Measurements from ENCODE around the gene C2CD4D. TPM values are rescaled to one million over a fixed set of nuclear protein-coding genes. Genes with fewer than 3 reads are reported as not detected.

C2CD4D gene
- polyA plus RNA-seq, 2 of the 4 experiments (the other 2 are of a cell fraction), result not detected

- H3K4me1 ChIP-seq, result 0 out of 3 replicates have a peak, but pooled peaks cover 4% of the 10 kb centered on the region
- H3K4me3 ChIP-seq, result peak overlapping the region; percentile 90
- H3K27ac ChIP-seq, result peak overlapping the region; percentile 65 to 82
- H3K9me3 ChIP-seq, result no peaks in the 10 kb centered on the region
- no peak for FAIRE-seq
- peak overlapping the region; percentile 95 for H3K4me2 ChIP-seq
- TF ChIP-seq TP53 (CRISPR knock-in tag; IDR thresholded peaks at IDR 0.05), result 0 out of 2 replicates have a peak, but pooled peaks have one; percentile 3
- TF ChIP-seq ELK1 (IDR thresholded peaks at IDR 0.05; ENCODE audit: low read depth, low read length), result no peak
- peak; percentile 84 for TF ChIP-seq CHD2 (IDR thresholded peaks at IDR 0.05; ENCODE audit: low read length, partially characterized antibody)
- no peak for TF ChIP-seq JUN (IDR thresholded peaks at IDR 0.05)
- no peak for TF ChIP-seq RFX5 (IDR thresholded peaks at IDR 0.05)
- peak; percentile 75 for TF ChIP-seq REST (IDR thresholded peaks at IDR 0.05)
- TF ChIP-seq NFE2L2 (conservative IDR thresholded peaks at IDR 0.05; ENCODE audit: low read length), result no peak
- TF ChIP-seq EHMT2 (IDR thresholded peaks at IDR 0.05; ENCODE audit: low read depth), result no peak
- no peak for TF ChIP-seq CEBPB (IDR thresholded peaks at IDR 0.05)
- peak; percentile 55; the same call in 1 of the 2 replicates for TF ChIP-seq RNF2 (IDR thresholded peaks at IDR 0.05; ENCODE audit: borderline replicate concordance, low read depth)
- peak; percentile 67; the same call in 1 of the 2 replicates for TF ChIP-seq PHF8 (IDR thresholded peaks at IDR 0.05; ENCODE audit: borderline replicate concordance, low read depth)
- no peak for TF ChIP-seq USF2 (IDR thresholded peaks at IDR 0.05)
- DNase-seq (ENCODE audit: low read depth in 1 of 2, low spot score in 1 of 2), result peak; percentile 22 to 74
- ATAC-seq, result peak; percentile 60 to 63
- ChIA-PET POLR2A (interaction anchor here (1.0 kb wide), 1 partner anchor 11 kb away, joined by 3 read pairs; no protein-coding TSS in a partner anchor), CTCF (interaction anchor here (0.6 to 2.1 kb wide), 4 partner anchors 11 to 363 kb away, joined by 3 to 6 read pairs (median 4); partner anchors contain the start of gene MRPL9)
- WGBS (ENCODE audit: missing lambda C conversion rate), result 1% methylated on average over 27 of the region's 52 CpGs
Measured at GRCh38 chr1:151790940-151791651, 48.5 kb downstream of the C2CD4D start.

GRCh38 chr1:151790071-151790939 is 49.3 kb downstream of the C2CD4D start, which contains the start of gene TDRKH:
TDRKH (minus strand) TSS chr1:151790500; CDS start chr1:151783022, 7,478 bp downstream.
- WGBS (ENCODE audit: missing lambda C conversion rate), result 2% methylated on average over 34 of the region's 58 CpGs
- Histone ChIP-seq H3K4me2 (peak within 1 kb of the TSS; percentile 95), H3K4me3 (peak within 1 kb of the TSS; percentile 90), H3K4me1 (0 out of 3 replicates have a peak, but pooled peaks cover 4% of the 10 kb centered on the region), H3K27ac (peak within 1 kb of the TSS; percentile 67 to 84), H3K9me3 (no peaks in the 10 kb centered on the region)
- peak; percentile 99 to 100 for DNase-seq (ENCODE audit: low read depth in 1 of 2, low spot score in 1 of 2)
- peak; percentile 91 for FAIRE-seq
- ChIA-PET POLR2A (interaction anchor here (1.0 kb wide), 1 partner anchor 12 kb away, joined by 3 read pairs; no protein-coding TSS in a partner anchor), CTCF (interaction anchor here (0.6 to 2.1 kb wide), 6 partner anchors 11 to 362 kb away, joined by 3 to 6 read pairs (median 4); partner anchors contain the start of gene MRPL9)
- peak; percentile 99 for ATAC-seq
- no peak for TF ChIP-seq USF2 (IDR thresholded peaks at IDR 0.05)
- TF ChIP-seq EHMT2 (IDR thresholded peaks at IDR 0.05; ENCODE audit: low read depth), result no peak
- no peak for TF ChIP-seq EP300 (IDR thresholded peaks at IDR 0.05)
- no peak for TF ChIP-seq SREBF2 (IDR thresholded peaks at IDR 0.05)
- no peak for TF ChIP-seq HOXA7 (CRISPR knock-in tag; IDR thresholded peaks at IDR 0.05)
- peak; percentile 87; the same call in 1 of the 2 replicates for TF ChIP-seq ZSCAN20 (CRISPR knock-in tag; IDR thresholded peaks at IDR 0.05)
- peak; percentile 44 for TF ChIP-seq PHF8 (IDR thresholded peaks at IDR 0.05; ENCODE audit: borderline replicate concordance, low read depth)
- TF ChIP-seq CTCF (IDR thresholded peaks at IDR 0.05), result peak; percentile 11; the same call in 1 of the 3 replicates
- no peak for TF ChIP-seq CHD4 (IDR thresholded peaks at IDR 0.05; ENCODE audit: borderline replicate concordance)
- TF ChIP-seq EHF (CRISPR knock-in tag; IDR thresholded peaks at IDR 0.05), result no peak
